H9 (cell line): ENCODE results near the gene SFN. TPM values are rescaled to one million over a fixed set of nuclear protein-coding genes. Genes with fewer than 3 reads are reported as not detected.

ENCODE experiments used
- DNase-seq: peaks from one replicate; pipeline ENCODE4 v3.0.0-alpha.2; 2017
- H2AFZ ChIP-seq: one replicate; pipeline ENCODE4 v1.6.1; 2013; ENCODE audit warnings: mild to moderate bottlenecking, low read length, control low read depth, moderate library complexity
- H2AK5ac ChIP-seq: 2 replicates; pipeline ENCODE4 v1.6.1; 2013; ENCODE audit warnings: low read length, control low read depth, mixed read lengths; ENCODE audit not compliant: insufficient read length
- H2BK120ac ChIP-seq: one replicate; pipeline ENCODE4 v1.6.1; 2013; ENCODE audit warnings: low read depth, mild to moderate bottlenecking, low read length, control low read depth, inconsistent platforms; ENCODE audit not compliant: poor library complexity, severe bottlenecking
- H2BK12ac ChIP-seq: 2 replicates; pipeline ENCODE4 v1.6.1; 2013; ENCODE audit warnings: low read length, control low read depth, mixed read lengths, low read depth; ENCODE audit not compliant: insufficient read length
- H2BK15ac ChIP-seq: 2 replicates; pipeline ENCODE4 v1.6.1; 2013; ENCODE audit warnings: low read depth, low read length, control low read depth
- H2BK20ac ChIP-seq: one replicate; pipeline ENCODE4 v1.6.1; 2013; ENCODE audit warnings: low read depth, mild to moderate bottlenecking, low read length, control low read depth, inconsistent platforms; ENCODE audit not compliant: poor library complexity, severe bottlenecking
- H2BK5ac ChIP-seq: 2 replicates; pipeline ENCODE4 v1.6.1; 2013; ENCODE audit warnings: low read length, control low read depth, mixed read lengths; ENCODE audit not compliant: insufficient read length
- H3K14ac ChIP-seq: 2 replicates; pipeline ENCODE4 v1.6.1; 2013; ENCODE audit warnings: low read length, control low read depth; ENCODE audit not compliant: insufficient read depth
- H3K18ac ChIP-seq: 2 replicates; pipeline ENCODE4 v1.6.1; 2013; ENCODE audit warnings: low read depth, mild to moderate bottlenecking, mixed read lengths, low read length, control low read depth; ENCODE audit not compliant: insufficient read length
- H3K23ac ChIP-seq: 2 replicates; pipeline ENCODE4 v1.6.1; 2013; ENCODE audit warnings: low read length, control low read depth, mixed read lengths, low read depth; ENCODE audit not compliant: insufficient read length
- H3K23me2 ChIP-seq: 2 replicates; pipeline ENCODE4 v1.6.1; 2013; ENCODE audit warnings: low read depth, mild to moderate bottlenecking, mixed read lengths, low read length, control low read depth; ENCODE audit not compliant: insufficient read length, poor library complexity, severe bottlenecking
- H3K27ac ChIP-seq: 2 replicates; pipeline ENCODE4 v1.5.1; 2013; ENCODE audit warnings: low read length, control low read depth, mixed read lengths, low read depth; ENCODE audit not compliant: insufficient read length
- H3K27me3 ChIP-seq: 2 replicates; pipeline ENCODE4 v1.6.1; 2013; ENCODE audit warnings: low read length, control low read depth, inconsistent platforms; ENCODE audit not compliant: insufficient read depth
- H3K4ac ChIP-seq: 2 replicates; pipeline ENCODE4 v1.6.1; 2013; ENCODE audit warnings: low read depth, mild to moderate bottlenecking, control low read depth, inconsistent platforms, low read length, moderate library complexity
- H3K4me1 ChIP-seq: 2 replicates; pipeline ENCODE4 v1.6.1; 2013; ENCODE audit warnings: low read length, control low read depth, inconsistent platforms; ENCODE audit not compliant: insufficient read depth
- H3K4me2 ChIP-seq: 2 replicates; pipeline ENCODE4 v1.6.1; 2013; ENCODE audit warnings: low read length, control low read depth, mixed read lengths; ENCODE audit not compliant: insufficient read length, insufficient read depth
- H3K56ac ChIP-seq: 2 replicates; pipeline ENCODE4 v1.6.1; 2013; ENCODE audit warnings: low read depth, mild to moderate bottlenecking, mixed read lengths, low read length, control low read depth; ENCODE audit not compliant: insufficient read length
- H3K79me1 ChIP-seq: 2 replicates; pipeline ENCODE4 v1.6.1; 2013; ENCODE audit warnings: low read depth, mild to moderate bottlenecking, moderate library complexity, low read length, control low read depth, inconsistent platforms; ENCODE audit not compliant: insufficient read depth, poor library complexity, severe bottlenecking
- H3K79me2 ChIP-seq: 2 replicates; pipeline ENCODE4 v1.6.1; 2013; ENCODE audit warnings: low read length, control low read depth, inconsistent platforms; ENCODE audit not compliant: insufficient read depth
- H3K9ac ChIP-seq: 2 replicates; pipeline ENCODE4 v1.6.1; 2013; ENCODE audit warnings: low read length, control low read depth, mixed read lengths; ENCODE audit not compliant: insufficient read length; ENCODE audit errors: extremely low read depth
- H3K9me3 ChIP-seq: one replicate; pipeline ENCODE4 v1.6.1; 2013; ENCODE audit warnings: low read depth, low read length, inconsistent platforms; ENCODE audit not compliant: control insufficient read depth
- H3T11ph ChIP-seq: one replicate; pipeline ENCODE4 v1.6.1; 2013; ENCODE audit warnings: mild to moderate bottlenecking, low read length, control low read depth, inconsistent platforms
- H4K20me1 ChIP-seq: one replicate; pipeline ENCODE4 v1.6.1; 2013; ENCODE audit not compliant: control insufficient read depth, insufficient read length, insufficient read depth
- H4K5ac ChIP-seq: 2 replicates; pipeline ENCODE4 v1.6.1; 2013; ENCODE audit warnings: low read depth, mild to moderate bottlenecking, mixed read lengths, low read length, control low read depth; ENCODE audit not compliant: insufficient read length
- H4K8ac ChIP-seq: replicated peaks from 2 replicates; pipeline ENCODE4 v1.6.1; 2013; ENCODE audit warnings: low read length, control low read depth, mixed read lengths, low read depth; ENCODE audit not compliant: insufficient read length
- H4K91ac ChIP-seq: 2 replicates; pipeline ENCODE4 v1.6.1; 2013; ENCODE audit warnings: low read depth, mild to moderate bottlenecking, moderate library complexity, mixed read lengths, low read length, control low read depth; ENCODE audit not compliant: insufficient read length
- H3K27ac Mint-ChIP-seq, 3 experiments: 2 replicates in 2 of 3; 3 replicates in 1 of 3; pipeline ENCODE4 v1.8.0; 2020 to 2021; ENCODE audit warnings: mixed read lengths in 3 of 3, mild to moderate bottlenecking in 1 of 3, moderate library complexity in 1 of 3
- H3K27me3 Mint-ChIP-seq: 2 replicates; pipeline ENCODE4 v1.8.0; 2021; ENCODE audit warnings: low read depth, mild to moderate bottlenecking, moderate library complexity, mixed read lengths
- H3K36me3 Mint-ChIP-seq, 3 experiments: 2 replicates in 2 of 3; 3 replicates in 1 of 3; pipeline ENCODE4 v1.8.0; 2020 to 2021; ENCODE audit warnings: low read depth in 3 of 3, mixed read lengths in 3 of 3; ENCODE audit not compliant: insufficient read depth in 1 of 3
- H3K4me1 Mint-ChIP-seq, 2 experiments: 2 replicates each; pipeline ENCODE4 v1.8.0; 2020; ENCODE audit warnings: mixed read lengths in 2 of 2
- H3K4me3 Mint-ChIP-seq, 2 experiments: 2 replicates in 1 of 2; 3 replicates in 1 of 2; pipeline ENCODE4 v1.8.0; 2020 to 2021; ENCODE audit warnings: mild to moderate bottlenecking in 2 of 2, mixed read lengths in 2 of 2, moderate library complexity in 1 of 2
- H3K9me3 Mint-ChIP-seq, 2 experiments: 2 replicates in 1 of 2; 3 replicates in 1 of 2; pipeline ENCODE4 v1.8.0; 2020; ENCODE audit warnings: mild to moderate bottlenecking in 2 of 2, mixed read lengths in 2 of 2, moderate library complexity in 1 of 2
- CTCF ChIP-seq: fragments of 200-600 bp; sonication (generic); conservative IDR thresholded peaks from 3 replicates; pipeline ENCODE4 v1.8.0; 2021; ENCODE audit warnings: antibody characterized with exemption, mild to moderate bottlenecking
- WGBS: extraction: QIAGEN DNeasy Blood & Tissue Kit; methylation state at CpG from one replicate; pipeline ENCODE4 v1.1.7; 2013; ENCODE audit warnings: missing lambda C conversion rate, low lambda C conversion rate, mixed read lengths; ENCODE audit not compliant: insufficient read length; ENCODE audit errors: extremely low coverage; 5-methylcytosine and 5-hydroxymethylcytosine counted together
- total RNA-seq: library from RNA; stranded (reverse); gene quantifications from 2 replicates; pipeline ENCODE4 v1.2.1, GENCODE V29; 2021

The SFN gene
- total RNA-seq, 1 experiment from 2014 or later, result 4.3 TPM

GRCh38 chr1:26838474-26839338 lies 24.2 kb upstream of the SFN start:
- WGBS, result no CpG with 5 or more reads among the region's 8 CpGs
- Histone ChIP-seq H3K27ac (no peak overlapping the region), H4K8ac (no peak overlapping the region), H4K5ac (no peak overlapping the region), H3K4me2 (no peak overlapping the region), H3K18ac (no peak overlapping the region), H3K4ac (no peak overlapping the region), H3K4me1 (no peaks in the 10 kb centered on the region), H2AK5ac (no peak overlapping the region), H3K14ac (no peak overlapping the region), H3K23ac (no peak overlapping the region), H3K79me1 (no peaks in the 10 kb centered on the region), H3K9ac (no peak overlapping the region), H2BK20ac (no peak overlapping the region), H3K9me3 (no peaks in the 10 kb centered on the region), H2BK5ac (no peak overlapping the region), H2BK120ac (no peak overlapping the region), H3K23me2 (no peaks in the 10 kb centered on the region), H2BK12ac (no peak overlapping the region), H2BK15ac (no peak overlapping the region), H3K79me2 (no peaks in the 10 kb centered on the region), H3K27me3 (no peaks in the 10 kb centered on the region), H4K91ac (no peak overlapping the region), H4K20me1 (no peaks in the 10 kb centered on the region), H3K56ac (no peak overlapping the region), H3T11ph (no peak overlapping the region), H2AFZ (no peak overlapping the region)
- Mint-ChIP-seq H3K36me3 (peaks cover 28 to 63% (median 45%) of the 10 kb centered on the region in 3 experiments), H3K27me3 (no peaks in the 10 kb centered on the region), H3K4me3 (no peak overlapping the region), H3K27ac (peak overlapping the region in 1 of 3 experiments; percentile 44; a peak in 1 of 7 replicates), H3K4me1 (no peaks in the 10 kb centered on the region), H3K9me3 (no peaks in the 10 kb centered on the region; a peak in 1 of 5 replicates)
- DNase-seq, result no peak
- TF ChIP-seq CTCF, result no peak
